ENCODE measurements around the gene PRXL2C.
A peak's percentile ranks its signal among the peaks of the same experiment; 100 is the strongest.

Gene PRXL2C

DNA sequence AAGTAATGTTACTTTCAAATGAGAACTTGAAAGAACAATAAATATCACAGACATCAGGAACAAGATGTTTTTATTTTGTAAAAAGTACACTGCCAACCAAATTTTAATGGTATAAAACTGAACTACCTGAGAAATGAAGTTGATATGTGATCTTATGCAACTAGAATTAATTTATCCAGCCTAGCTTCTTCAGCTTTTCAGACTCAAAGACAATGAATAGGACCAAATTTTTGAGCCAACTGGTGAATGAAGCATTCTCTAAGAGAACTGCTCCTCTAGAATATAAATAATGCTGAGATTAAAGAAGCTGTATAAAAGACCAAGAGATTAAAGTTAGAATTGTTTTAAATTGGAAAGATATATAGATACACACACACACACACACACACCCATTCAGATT, 45.4 kb downstream of the PRXL2C start:
- DNase-seq, result no peak

DNA sequence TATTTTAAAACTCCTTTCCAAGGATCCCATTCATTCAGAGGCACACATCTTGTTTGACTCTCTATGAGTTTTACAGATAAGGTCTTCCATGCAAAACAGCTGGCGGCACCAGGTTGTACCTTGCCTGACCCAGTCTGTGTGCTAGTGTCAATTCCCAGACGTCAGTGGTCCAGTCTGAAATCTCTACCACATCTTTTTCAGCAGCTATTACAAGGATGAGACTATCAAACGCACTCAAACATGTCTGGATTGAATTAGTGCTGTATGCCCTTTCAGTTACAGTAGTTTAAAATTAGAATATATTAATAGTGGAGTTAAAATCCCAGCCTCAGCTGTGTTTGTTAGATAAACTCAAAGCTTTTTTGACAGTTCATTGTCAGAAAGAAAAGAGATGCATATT, 47.1 kb downstream of the PRXL2C start:
- DNase-seq, result no peak

DNA sequence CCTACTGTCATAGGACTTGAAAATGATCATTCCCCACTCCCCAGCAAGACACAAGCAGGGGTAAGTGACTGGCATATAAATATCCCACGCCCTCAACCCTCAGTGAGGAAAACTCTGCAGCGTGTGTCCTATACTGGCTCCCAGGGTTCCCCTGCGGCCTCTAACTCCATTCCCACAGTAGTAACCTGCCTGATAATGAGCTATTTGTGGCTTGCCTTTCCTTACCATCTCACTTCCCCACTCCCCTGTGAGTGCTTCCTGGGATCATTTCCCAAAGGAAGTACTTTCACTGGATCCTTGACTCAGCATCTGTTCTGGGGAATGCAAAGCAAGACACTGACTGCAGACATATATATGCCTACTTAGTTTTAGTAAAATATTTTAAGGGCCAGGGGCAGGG, 49.8 kb downstream of the PRXL2C start:
- DNase-seq, result no peak

- DNase-seq, result no peak
These were observed 51.2 kb downstream of the PRXL2C start for GRCh38 chr9:96604004-96604319.

DNA sequence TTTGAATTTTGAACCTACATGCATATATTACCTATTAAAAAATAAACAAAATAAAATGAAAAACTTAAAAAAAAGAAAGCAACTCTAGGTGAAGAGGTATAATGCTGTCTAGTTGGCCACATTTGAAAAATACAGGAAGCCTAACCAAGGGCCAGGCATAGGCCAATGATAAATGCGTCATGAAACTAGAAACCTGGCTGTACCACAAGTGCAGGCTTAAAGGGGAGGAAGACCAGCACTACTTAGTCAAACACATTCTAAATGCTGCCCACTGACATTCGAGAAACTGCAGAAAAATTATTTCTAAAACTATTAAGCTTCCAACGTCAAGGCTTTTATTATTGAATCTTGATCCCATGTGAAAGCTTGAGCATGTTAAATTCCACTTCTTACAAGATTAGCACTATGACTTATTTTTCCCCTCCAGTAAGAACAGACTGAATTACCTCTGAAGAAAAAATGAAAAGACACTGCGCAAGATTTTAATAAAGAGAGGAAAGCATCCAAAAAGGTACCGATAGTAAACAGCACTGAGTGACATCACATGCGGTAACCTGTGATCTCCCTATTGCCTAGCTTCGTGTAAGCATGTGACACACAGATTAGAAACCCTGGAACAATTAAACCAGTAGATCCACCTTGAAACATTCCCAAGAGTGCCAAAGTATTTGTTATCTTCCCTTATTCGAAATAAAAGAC, 51.7 kb downstream of the PRXL2C start:
- no peak for DNase-seq

DNA sequence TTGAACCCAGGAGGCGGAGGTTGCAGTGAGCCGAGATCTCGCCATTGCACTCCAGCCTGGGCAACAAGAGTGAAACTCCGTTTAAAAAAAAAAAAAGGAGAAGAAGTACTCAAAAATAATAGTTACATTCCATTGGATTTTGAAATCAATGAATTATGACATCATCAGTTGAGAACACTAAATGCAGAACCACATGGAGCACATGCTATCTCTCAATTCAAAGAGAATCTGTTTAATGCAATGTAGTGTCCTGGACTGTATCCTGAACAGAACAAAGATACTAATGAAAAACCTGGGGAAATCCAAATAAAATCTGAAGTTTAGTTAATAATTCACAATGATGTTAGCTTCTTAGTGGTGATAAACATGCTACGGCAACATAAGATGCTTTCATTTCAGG, 55.8 kb downstream of the PRXL2C start:
- peak; percentile 43 for DNase-seq

- no peak for DNase-seq
These were observed 58.5 kb downstream of the PRXL2C start for GRCh38 chr9:96596601-96597111.
